ENCODE results near the gene IER2.
A peak's percentile ranks its signal among the peaks of the same experiment; 100 is the strongest.

DNA sequence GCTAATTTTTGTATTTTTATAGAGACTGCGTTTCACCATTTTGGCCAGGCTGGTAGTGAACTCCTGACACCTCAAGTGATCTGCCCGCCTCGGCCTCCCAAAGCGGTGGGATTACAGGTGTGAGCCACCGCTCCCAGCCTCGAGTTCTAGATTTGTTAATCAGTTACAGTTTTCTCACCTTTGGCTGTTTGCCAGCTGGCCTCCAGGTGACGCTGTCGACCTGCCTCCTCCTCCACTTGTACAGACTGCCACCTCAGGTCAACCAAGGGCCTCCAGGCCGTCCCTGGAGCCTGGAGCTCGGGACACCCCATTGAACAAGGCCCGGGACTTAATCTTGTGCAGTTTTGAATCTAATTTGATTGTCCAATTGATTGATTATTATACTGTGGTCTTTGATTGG, 45.5 kb downstream of the IER2 start:
- no peak for TF ChIP-seq POLR2A (IDR thresholded peaks at IDR 0.05)
- TF ChIP-seq, protein P1, sequence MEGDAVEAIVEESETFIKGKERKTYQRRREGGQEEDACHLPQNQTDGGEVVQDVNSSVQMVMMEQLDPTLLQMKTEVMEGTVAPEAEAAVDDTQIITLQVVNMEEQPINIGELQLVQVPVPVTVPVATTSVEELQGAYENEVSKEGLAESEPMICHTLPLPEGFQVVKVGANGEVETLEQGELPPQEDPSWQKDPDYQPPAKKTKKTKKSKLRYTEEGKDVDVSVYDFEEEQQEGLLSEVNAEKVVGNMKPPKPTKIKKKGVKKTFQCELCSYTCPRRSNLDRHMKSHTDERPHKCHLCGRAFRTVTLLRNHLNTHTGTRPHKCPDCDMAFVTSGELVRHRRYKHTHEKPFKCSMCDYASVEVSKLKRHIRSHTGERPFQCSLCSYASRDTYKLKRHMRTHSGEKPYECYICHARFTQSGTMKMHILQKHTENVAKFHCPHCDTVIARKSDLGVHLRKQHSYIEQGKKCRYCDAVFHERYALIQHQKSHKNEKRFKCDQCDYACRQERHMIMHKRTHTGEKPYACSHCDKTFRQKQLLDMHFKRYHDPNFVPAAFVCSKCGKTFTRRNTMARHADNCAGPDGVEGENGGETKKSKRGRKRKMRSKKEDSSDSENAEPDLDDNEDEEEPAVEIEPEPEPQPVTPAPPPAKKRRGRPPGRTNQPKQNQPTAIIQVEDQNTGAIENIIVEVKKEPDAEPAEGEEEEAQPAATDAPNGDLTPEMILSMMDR (IDR thresholded peaks at IDR 0.05) = peak in 1 of 12 donors; percentile 25

Measured in heart left ventricle (tissue), 13 donors.